Measurements from ENCODE around the gene POLR1E.
"Not testable (repeated sequence)": the region's sequence is repeated elsewhere in the genome, so short reads cannot be mapped to it uniquely, and the experiment has no call there.

POLR1E gene

GRCh38 chr9:37499297-37499696, 13.5 kb downstream of the POLR1E start:
- no peak for FAIRE-seq
- DNase-seq (ENCODE audit: insufficient read length, low spot score), result no peak

GRCh38 chr9:37501957-37502596, 16.3 kb downstream of the POLR1E start:
- DNase-seq (ENCODE audit: insufficient read length, low spot score) (no peak), FAIRE-seq (no peak)

- no peak for FAIRE-seq
Observed at GRCh38 chr9:37503736-37504135, 18.0 kb downstream of the POLR1E start.

GRCh38 chr9:37504605-37505004, 18.9 kb downstream of the POLR1E start:
- FAIRE-seq (no peak), DNase-seq (ENCODE audit: insufficient read length, low spot score) (no peak)

More at GRCh38 chr9:37503736-37504135, 18.0 kb downstream of the POLR1E start:
- DNase-seq (ENCODE audit: insufficient read length, low spot score), result no peak

- FAIRE-seq, result no peak
- DNase-seq (ENCODE audit: insufficient read length, low spot score), result no peak
Observed at GRCh38 chr9:37507566-37508134, 21.9 kb downstream of the POLR1E start.

- FAIRE-seq (no peak), DNase-seq (ENCODE audit: insufficient read length, low spot score) (no peak)
Observed at GRCh38 chr9:37508135-37508833, 22.5 kb downstream of the POLR1E start.

- no peak for FAIRE-seq
Observed at GRCh38 chr9:37508834-37509206, 23.1 kb downstream of the POLR1E start.

GRCh38 chr9:37509536-37509935, 23.8 kb downstream of the POLR1E start:
- no peak for FAIRE-seq

More at GRCh38 chr9:37508834-37509206, 23.1 kb downstream of the POLR1E start:
- no peak for DNase-seq (ENCODE audit: insufficient read length, low spot score)

GRCh38 chr9:37510053-37510452, 24.3 kb downstream of the POLR1E start:
- FAIRE-seq; DNase-seq (ENCODE audit: insufficient read length, low spot score): not testable (repeated sequence)

More at GRCh38 chr9:37509536-37509935, 23.8 kb downstream of the POLR1E start:
- no peak for DNase-seq (ENCODE audit: insufficient read length, low spot score)

GRCh38 chr9:37511016-37512010, 25.6 kb downstream of the POLR1E start:
- FAIRE-seq (no peak), DNase-seq (ENCODE audit: insufficient read length, low spot score) (no peak)

GRCh38 chr9:37512437-37512836, 26.7 kb downstream of the POLR1E start:
- no peak for FAIRE-seq
- DNase-seq (ENCODE audit: insufficient read length, low spot score), result no peak

GRCh38 chr9:37514415-37514814, 28.7 kb downstream of the POLR1E start:
- not testable (repeated sequence) for DNase-seq (ENCODE audit: insufficient read length, low spot score)

GRCh38 chr9:37514999-37515398, 29.3 kb downstream of the POLR1E start:
- DNase-seq (ENCODE audit: insufficient read length, low spot score), result no peak
- no peak for FAIRE-seq

More at GRCh38 chr9:37514415-37514814, 28.7 kb downstream of the POLR1E start:
- FAIRE-seq, result not testable (repeated sequence)

GRCh38 chr9:37515620-37516258, 30.0 kb downstream of the POLR1E start:
- FAIRE-seq, result no peak
- DNase-seq (ENCODE audit: insufficient read length, low spot score), result no peak

- no peak for FAIRE-seq
- DNase-seq (ENCODE audit: insufficient read length, low spot score), result no peak
Observed at GRCh38 chr9:37517923-37518322, 32.2 kb downstream of the POLR1E start.

GRCh38 chr9:37520641-37521040, 34.9 kb downstream of the POLR1E start:
- DNase-seq (ENCODE audit: insufficient read length, low spot score), result no peak

GRCh38 chr9:37521111-37521510, 35.4 kb downstream of the POLR1E start:
- DNase-seq (ENCODE audit: insufficient read length, low spot score) (no peak), FAIRE-seq (no peak)

More at GRCh38 chr9:37520641-37521040, 34.9 kb downstream of the POLR1E start:
- no peak for FAIRE-seq

GRCh38 chr9:37522971-37523370, 37.2 kb downstream of the POLR1E start:
- DNase-seq (ENCODE audit: insufficient read length, low spot score), result no peak
- FAIRE-seq, result no peak

GRCh38 chr9:37523916-37524315, 38.2 kb downstream of the POLR1E start:
- FAIRE-seq (no peak), DNase-seq (ENCODE audit: insufficient read length, low spot score) (no peak)

Measured in HTR-8/SVneo (cell line).